ENCODE results near the gene TMEM178B. TPM values are rescaled to one million over a fixed set of nuclear protein-coding genes. Genes with fewer than 3 reads are reported as not detected.
A peak's percentile ranks its signal among the peaks of the same experiment; 100 is the strongest.

The TMEM178B gene
- total RNA-seq, 2 donors from 2014 or later, result 1.7 to 4.1 TPM

DNA sequence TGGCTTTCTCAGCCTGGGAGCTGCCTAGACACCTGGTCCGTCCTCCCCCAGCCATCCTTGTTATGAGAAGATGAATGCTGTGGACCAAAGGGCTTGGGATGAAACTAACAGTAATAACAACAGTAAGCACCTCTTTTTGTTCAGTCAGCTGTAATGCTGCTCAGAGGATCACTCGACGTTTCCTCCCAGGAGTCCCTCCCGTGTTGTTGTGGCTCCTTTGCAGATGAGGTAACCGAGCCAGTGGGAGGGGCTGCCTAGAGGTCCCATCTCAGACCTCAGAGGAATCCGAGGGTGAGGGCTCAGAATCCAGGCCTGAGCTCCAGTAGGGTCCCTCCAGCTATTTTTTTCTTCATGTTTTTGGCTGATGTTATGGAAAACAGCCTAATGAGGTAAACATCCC is 145.1 kb downstream of the TMEM178B start:
- no peaks in the 10 kb centered on the region for H3K27me3 ChIP-seq (ENCODE audit: control insufficient read depth, insufficient read depth, low read length, poor library complexity, severe bottlenecking)
- Mint-ChIP-seq H3K27me3 (ENCODE audit: insufficient read depth) (no peaks in the 10 kb centered on the region), H3K4me3 (no peak overlapping the region), H3K9me3 (no peaks in the 10 kb centered on the region), H3K36me3 (ENCODE audit: low read depth) (no peaks in the 10 kb centered on the region), H3K27ac (no peak overlapping the region), H3K4me1 (no peaks in the 10 kb centered on the region)
- no peaks in the 10 kb centered on the region for H3K9me3 ChIP-seq (ENCODE audit: control insufficient read depth, low read length)
- WGBS, 2 experiments (ENCODE audit: insufficient coverage in 1 of 2, insufficient read length in 1 of 2), result 83 to 84% methylated on average over 5 of the region's 6 CpGs
- no peak overlapping the region for H3K4me3 ChIP-seq (ENCODE audit: low read length)
- TF ChIP-seq, protein P1, sequence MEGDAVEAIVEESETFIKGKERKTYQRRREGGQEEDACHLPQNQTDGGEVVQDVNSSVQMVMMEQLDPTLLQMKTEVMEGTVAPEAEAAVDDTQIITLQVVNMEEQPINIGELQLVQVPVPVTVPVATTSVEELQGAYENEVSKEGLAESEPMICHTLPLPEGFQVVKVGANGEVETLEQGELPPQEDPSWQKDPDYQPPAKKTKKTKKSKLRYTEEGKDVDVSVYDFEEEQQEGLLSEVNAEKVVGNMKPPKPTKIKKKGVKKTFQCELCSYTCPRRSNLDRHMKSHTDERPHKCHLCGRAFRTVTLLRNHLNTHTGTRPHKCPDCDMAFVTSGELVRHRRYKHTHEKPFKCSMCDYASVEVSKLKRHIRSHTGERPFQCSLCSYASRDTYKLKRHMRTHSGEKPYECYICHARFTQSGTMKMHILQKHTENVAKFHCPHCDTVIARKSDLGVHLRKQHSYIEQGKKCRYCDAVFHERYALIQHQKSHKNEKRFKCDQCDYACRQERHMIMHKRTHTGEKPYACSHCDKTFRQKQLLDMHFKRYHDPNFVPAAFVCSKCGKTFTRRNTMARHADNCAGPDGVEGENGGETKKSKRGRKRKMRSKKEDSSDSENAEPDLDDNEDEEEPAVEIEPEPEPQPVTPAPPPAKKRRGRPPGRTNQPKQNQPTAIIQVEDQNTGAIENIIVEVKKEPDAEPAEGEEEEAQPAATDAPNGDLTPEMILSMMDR (conservative IDR thresholded peaks at IDR 0.05), result no peak
- H3K36me3 ChIP-seq (ENCODE audit: control insufficient read depth, insufficient read depth, low read length), result no peaks in the 10 kb centered on the region
- H3K9ac ChIP-seq (ENCODE audit: extremely low read depth, low read length, poor library complexity, severe bottlenecking), result no peak overlapping the region
- H3K4me1 ChIP-seq (ENCODE audit: control insufficient read depth, insufficient read depth, low read length), result no peaks in the 10 kb centered on the region
- no peak overlapping the region for H3K27ac ChIP-seq (ENCODE audit: low read depth, low read length)
- no peak for DNase-seq

GRCh38 chr7:141220263-141220880 is 146.5 kb downstream of the TMEM178B start:
- 79 to 80% methylated on average over 5 to 7 of the region's 8 CpGs for WGBS, 2 experiments (ENCODE audit: insufficient coverage in 1 of 2, insufficient read length in 1 of 2)
- Mint-ChIP-seq H3K36me3 (ENCODE audit: low read depth) (no peaks in the 10 kb centered on the region), H3K27ac (no peak overlapping the region), H3K4me1 (no peaks in the 10 kb centered on the region), H3K27me3 (ENCODE audit: insufficient read depth) (no peaks in the 10 kb centered on the region), H3K9me3 (no peaks in the 10 kb centered on the region), H3K4me3 (no peak overlapping the region)
- DNase-seq, result no peak
- Histone ChIP-seq H3K27ac (ENCODE audit: low read depth, low read length) (no peak overlapping the region), H3K9me3 (ENCODE audit: control insufficient read depth, low read length) (no peaks in the 10 kb centered on the region), H3K27me3 (ENCODE audit: control insufficient read depth, insufficient read depth, low read length, poor library complexity, severe bottlenecking) (no peaks in the 10 kb centered on the region), H3K9ac (ENCODE audit: extremely low read depth, low read length, poor library complexity, severe bottlenecking) (no peak overlapping the region), H3K36me3 (ENCODE audit: control insufficient read depth, insufficient read depth, low read length) (no peaks in the 10 kb centered on the region), H3K4me1 (ENCODE audit: control insufficient read depth, insufficient read depth, low read length) (no peaks in the 10 kb centered on the region), H3K4me3 (ENCODE audit: low read length) (no peak overlapping the region)
- TF ChIP-seq, protein P1 (conservative IDR thresholded peaks at IDR 0.05), result peak; percentile 75

DNA sequence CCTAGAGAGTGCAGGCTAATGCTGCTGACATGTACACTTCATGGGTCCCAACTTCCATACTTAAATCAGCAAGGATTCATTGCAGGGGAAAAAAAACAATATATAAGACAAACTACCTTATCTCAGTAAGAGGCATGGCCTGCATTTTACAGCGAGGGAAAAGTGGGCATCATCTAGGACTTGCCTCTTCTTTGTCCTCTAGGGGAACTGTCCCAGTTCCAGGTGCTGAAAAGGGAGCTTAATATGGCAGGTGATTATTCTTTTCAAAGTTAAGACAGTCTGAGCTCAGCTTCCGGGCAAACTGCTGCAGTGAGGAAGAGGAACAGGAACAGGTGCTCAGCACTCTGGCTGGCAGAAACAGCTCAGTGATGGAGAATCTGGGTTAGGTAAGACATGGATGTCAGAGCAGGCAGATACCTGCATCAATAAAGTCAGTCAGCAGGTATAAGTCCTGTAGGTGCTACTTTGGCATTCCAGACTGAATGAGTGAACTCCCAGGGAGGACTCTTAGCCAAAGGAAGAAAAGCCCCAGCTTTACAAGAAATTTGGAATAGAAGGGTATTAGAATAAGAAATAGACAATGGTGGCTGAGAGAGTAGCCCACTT is 147.2 kb downstream of the TMEM178B start:
- Histone ChIP-seq H3K4me1 (ENCODE audit: control insufficient read depth, insufficient read depth, low read length) (no peaks in the 10 kb centered on the region), H3K27me3 (ENCODE audit: control insufficient read depth, insufficient read depth, low read length, poor library complexity, severe bottlenecking) (no peaks in the 10 kb centered on the region), H3K36me3 (ENCODE audit: control insufficient read depth, insufficient read depth, low read length) (no peaks in the 10 kb centered on the region), H3K27ac (ENCODE audit: low read depth, low read length) (no peak overlapping the region), H3K9me3 (ENCODE audit: control insufficient read depth, low read length) (no peaks in the 10 kb centered on the region), H3K4me3 (ENCODE audit: low read length) (no peak overlapping the region), H3K9ac (ENCODE audit: extremely low read depth, low read length, poor library complexity, severe bottlenecking) (no peak overlapping the region)
- no peaks in the 10 kb centered on the region for H3K27me3 Mint-ChIP-seq (ENCODE audit: insufficient read depth)
- no peak overlapping the region for H3K27ac Mint-ChIP-seq
- no peaks in the 10 kb centered on the region for H3K36me3 Mint-ChIP-seq (ENCODE audit: low read depth)
- H3K4me1 Mint-ChIP-seq, result no peaks in the 10 kb centered on the region
- no peak overlapping the region for H3K4me3 Mint-ChIP-seq
- TF ChIP-seq, protein P1 (conservative IDR thresholded peaks at IDR 0.05), result no peak
- WGBS, 2 experiments (ENCODE audit: insufficient coverage in 1 of 2, insufficient read length in 1 of 2), result 70 to 72% methylated on average over 1 to 2 of the region's 2 CpGs
- H3K9me3 Mint-ChIP-seq, result no peaks in the 10 kb centered on the region
- peak; percentile 77 for DNase-seq
